CD4-positive, alpha-beta T cell treated with Interleukin-6 for 4 hours (primary cell): ENCODE data around the gene SLC35A5.

Experiments
- DNase-seq: peaks from one replicate; pipeline ENCODE4 v3.0.0-alpha.2; 2020; ENCODE audit warnings: mixed read lengths

Gene SLC35A5

DNA sequence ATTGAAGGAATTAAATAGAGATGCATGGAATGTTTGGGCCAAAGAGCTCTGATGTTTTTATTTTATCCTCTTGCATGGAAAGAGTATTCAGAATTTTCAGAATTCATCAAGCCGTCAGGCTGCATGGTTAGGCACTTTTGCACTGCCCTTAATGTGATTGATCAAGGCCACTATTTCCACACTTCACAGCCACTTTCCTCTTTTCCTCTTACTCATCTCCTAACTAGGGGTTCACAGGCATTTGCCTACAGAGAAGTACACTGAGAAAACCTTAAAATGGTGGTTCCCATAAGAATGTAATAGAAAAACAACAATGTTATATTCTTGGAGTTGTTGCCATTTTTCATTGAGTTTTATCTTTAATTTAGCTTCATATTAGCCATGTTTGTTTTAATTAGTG, 10.9 kb downstream of the SLC35A5 start:
- DNase-seq, result no peak

DNA sequence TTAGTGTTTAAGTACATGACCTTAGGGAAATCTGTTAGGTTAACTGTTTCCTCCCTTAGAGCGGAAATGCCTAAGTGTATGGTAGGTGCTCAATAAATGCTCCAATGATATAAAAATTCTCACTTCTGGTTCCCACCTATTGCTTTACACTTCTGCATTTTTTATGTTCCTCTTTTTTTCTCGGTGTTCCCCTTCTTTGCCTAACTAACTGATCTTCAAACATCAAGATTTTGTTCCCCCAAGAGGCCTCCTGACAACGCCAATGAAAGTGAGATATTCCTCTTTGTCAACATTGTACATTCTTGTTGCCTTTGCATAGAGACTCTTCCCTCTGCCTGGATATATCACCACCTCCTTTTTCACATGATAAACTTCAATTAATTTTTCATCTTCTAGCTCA, 17.4 kb downstream of the SLC35A5 start:
- DNase-seq, result no peak

DNA sequence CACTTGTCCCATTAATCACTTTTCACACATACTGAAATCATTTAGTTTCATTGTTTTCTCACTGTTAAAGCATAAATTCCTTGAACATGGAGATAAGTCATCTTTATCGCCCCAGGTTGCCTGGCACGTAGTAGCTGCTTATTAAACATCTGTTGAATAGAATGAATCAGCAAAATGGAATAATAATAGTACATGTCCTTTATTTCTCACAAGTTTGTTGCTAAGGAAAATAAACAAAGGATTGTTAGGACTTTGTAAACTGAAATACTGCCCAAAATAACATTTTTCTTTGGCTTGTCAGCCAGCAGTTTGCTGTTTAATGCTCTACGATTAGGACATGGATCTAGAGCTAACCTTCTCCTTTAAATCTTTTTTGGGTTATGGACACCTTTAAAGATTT, 17.9 kb downstream of the SLC35A5 start:
- DNase-seq, result no peak

DNA sequence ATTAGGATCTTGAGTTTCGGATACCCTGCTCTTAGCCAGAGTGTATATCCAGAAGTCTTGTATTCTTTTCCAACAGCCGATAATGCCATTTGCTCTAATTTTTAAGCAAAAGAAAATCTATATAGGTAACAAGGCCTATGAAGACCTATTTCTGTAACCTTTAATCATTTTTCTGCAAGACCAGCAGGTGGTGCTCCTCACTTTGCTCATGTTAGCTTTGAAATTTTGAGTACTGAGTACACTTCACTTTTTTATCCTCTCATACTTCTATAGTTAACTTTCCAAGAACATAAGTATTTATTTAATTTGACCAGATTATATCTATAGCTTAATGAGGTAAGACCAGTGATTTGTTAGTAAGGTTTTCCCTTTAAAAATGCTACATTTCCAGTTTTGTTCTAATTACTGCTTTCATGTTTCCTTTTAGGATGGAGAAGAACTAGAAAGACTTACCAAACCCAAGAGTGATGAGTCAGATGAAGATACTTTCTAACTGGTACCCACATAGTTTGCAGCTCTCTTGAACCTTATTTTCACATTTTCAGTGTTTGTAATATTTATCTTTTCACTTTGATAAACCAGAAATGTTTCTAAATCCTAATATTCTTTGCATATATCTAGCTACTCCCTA, 20.5 kb downstream of the SLC35A5 start:
- peak; percentile 36 for DNase-seq

DNA sequence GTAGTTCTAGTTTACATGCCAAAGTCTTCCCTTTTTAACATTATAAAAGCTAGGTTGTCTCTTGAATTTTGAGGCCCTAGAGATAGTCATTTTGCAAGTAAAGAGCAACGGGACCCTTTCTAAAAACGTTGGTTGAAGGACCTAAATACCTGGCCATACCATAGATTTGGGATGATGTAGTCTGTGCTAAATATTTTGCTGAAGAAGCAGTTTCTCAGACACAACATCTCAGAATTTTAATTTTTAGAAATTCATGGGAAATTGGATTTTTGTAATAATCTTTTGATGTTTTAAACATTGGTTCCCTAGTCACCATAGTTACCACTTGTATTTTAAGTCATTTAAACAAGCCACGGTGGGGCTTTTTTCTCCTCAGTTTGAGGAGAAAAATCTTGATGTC, 21.3 kb downstream of the SLC35A5 start:
- DNase-seq, result no peak

DNA sequence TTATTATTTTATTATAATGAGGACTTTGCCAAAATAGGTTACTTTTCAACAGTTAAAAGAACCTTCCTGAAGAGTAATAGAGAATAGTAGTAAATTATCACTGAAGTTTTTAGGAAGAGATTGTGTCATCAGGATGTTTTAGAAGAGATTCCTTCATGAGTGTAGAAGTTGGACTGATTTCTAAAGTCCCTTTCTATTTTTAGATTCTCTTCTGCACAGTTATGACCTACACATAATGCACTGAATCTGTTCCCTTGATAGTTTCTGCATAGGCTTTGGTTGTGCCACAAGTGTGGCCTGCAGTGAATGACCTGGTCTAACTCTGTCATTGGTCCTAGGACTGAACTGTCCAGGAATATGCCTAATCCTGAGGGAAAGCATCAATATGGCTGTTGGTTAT, 23.9 kb downstream of the SLC35A5 start:
- DNase-seq, result no peak

DNA sequence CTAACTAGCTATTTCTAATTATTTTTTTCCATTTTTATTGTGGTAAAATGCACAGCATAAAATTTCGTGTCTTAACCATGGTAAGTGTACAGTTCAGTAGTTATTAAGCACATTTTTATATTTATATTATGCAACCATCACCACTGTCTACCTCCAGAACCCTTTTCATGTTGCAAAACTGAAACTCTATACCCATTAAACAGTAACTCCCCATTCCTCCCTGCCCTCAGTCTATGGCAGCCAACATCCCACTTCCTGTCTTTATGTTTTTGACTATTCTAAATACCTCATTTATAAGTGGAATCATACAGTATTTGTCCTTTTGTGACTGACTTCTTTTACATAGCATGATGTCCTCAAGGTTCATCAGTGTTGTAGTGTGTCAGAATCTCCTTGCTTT, 25.5 kb downstream of the SLC35A5 start:
- DNase-seq, result no peak

DNA sequence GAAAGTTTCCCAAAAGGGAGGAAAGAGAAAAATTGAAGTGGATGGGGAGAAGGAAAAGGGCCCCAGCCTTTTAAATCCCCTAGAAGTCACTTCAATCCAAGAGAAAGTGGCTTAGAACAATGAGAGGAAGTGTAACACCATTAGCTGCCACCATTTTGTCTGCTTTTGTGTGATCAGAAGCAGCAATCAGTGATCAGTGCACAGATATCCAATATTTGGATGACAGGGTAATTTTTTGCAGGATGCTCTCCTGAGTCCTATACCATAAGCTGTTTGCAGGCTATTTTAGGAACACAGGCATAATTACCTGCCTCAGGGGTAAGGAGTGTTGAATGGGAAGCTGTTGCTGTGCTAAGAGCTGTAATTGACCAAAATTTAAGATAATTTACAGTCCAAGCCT, 31.4 kb downstream of the SLC35A5 start:
- DNase-seq, result no peak

DNA sequence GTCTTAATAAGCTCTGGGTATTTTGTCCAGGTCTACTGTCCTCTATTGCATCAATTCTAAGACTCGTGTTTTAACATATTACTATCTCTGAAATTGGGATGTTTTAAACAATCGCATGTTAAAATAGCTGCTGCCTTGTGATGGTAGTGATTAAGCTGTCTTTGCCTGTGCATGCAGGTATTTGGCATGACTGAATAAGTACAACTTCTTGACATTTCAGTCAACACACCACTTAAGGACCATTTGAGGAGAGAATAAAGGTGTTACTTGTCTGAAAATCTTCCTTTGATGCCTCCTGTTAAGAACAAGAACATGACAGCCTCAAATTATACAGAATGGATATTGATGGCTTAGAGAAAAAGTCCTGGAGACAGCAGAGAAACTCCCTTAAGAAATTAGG, 33.0 kb downstream of the SLC35A5 start:
- DNase-seq, result no peak

DNA sequence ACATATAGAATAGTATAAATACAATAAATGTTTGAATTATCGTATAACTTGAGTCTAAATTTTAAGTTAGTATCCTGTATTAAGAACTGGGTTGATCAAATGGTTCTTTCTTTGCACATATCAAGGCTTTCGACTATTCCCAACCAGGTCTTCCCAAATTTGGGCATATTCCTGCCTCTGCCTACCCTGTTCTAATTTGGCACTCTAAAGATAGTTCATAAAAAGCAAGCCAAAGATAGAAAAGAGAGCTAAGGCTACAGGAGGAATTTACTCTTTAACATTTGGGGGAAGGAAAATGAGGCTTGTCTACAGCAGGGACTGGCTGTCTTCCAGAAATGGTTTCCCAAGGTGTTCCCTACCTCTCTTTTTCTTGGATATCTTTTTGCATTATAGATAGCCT, 36.1 kb downstream of the SLC35A5 start:
- no peak for DNase-seq

DNA sequence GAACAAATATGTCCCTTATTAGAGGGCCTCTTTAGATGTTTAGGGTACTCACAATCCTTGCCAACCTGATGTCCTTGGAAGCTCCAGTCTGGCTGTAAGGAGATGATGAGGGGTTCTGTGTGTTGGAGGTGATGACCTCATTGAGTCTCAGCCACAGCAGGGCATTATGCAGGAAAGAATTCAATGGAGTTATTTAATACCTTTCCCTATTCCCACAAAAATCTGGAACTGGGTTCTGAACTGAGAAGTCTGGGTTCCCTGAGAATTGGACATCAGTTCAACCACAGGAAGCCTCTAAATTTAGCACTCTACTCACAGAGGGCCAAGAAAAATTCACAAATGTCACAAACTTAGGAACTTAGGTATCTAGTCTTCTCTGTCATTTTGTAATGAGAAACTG, 36.9 kb downstream of the SLC35A5 start:
- no peak for DNase-seq

DNA sequence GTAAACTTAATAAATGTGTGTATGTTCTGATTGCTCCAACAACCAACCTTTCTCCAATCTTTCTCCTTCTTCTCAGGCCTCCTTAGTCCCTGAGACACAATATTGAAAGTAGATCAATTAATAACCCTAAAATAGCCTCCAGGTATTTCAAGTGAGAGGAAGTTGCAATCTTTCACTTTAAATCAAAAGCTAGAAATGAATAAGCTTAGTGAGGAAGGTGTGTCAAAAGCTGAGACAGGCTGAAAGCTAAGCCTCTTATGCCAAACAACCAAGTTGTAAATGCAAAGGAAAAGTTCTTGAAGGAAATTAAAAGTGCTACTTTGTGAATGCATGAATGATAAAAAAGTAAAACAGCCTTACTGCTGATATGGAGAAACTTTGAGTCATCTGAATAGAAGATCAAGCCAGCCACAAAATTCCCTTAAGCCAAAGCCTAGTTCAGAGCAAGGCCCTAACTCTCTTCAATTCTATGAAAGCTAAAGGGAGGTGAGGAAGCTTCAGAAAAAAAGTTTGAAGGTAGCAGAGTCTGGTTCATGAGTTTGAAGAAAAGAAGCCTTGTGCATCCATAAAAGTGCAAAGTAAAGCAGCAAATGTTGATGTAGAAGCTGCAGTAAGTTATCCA, 40.5 kb downstream of the SLC35A5 start:
- no peak for DNase-seq

DNA sequence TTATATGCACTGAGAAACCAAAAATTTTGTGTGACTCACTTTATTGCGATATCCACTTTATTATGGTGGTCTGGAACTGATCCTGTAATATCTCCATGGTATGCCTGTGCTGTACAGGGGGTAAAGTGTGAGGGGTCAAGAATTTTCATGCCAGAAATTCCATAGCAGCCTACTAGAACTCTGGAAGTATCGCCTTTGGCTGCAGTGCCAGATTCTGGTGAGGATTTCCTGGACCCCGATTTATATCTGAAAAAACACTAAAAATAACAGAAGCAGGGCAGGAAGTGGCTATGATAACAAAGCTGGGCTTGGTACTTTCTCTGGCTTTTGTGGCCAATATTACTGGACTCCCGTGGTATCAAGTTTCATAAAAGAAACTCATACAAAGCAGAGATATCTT, 42.7 kb downstream of the SLC35A5 start:
- no peak for DNase-seq

DNA sequence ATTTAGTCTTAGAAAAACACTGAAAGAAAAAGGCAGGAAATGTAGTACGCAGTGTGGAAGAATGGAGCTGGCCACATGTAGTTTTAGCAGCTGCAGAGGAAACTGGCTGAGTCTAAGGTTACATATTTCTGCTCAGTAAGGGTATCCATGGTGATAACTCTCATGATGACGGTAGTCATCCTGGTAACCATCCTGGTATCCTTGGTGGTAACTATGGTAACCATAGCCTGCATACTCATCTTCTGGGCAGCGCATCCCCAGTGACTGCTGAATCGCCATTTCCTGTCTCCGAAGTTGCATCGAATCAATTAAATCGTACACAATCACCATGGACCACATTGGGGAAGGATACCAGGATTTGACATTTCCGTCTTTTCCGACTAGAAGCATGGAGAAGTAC, 43.4 kb downstream of the SLC35A5 start:
- DNase-seq, result no peak

DNA sequence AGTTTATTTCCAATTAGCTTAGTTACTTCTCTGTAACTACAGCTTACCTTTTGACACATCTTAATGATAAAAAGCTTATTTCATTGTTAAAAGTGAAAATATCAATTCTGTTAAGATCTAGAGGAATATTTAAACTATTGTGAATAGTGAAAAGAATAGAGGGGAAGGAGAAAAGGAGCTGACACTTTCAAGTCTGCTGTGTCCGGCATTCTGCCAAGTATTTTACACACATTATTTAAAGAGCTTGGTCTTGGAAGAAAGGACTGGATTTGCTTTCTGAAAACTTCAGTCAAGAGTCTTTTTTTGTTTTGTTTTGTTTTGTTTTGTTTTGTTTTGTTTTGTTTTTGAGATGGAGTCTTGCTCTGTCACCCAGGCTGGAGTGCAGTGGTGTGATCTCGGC, 44.3 kb downstream of the SLC35A5 start:
- no peak for DNase-seq

DNA sequence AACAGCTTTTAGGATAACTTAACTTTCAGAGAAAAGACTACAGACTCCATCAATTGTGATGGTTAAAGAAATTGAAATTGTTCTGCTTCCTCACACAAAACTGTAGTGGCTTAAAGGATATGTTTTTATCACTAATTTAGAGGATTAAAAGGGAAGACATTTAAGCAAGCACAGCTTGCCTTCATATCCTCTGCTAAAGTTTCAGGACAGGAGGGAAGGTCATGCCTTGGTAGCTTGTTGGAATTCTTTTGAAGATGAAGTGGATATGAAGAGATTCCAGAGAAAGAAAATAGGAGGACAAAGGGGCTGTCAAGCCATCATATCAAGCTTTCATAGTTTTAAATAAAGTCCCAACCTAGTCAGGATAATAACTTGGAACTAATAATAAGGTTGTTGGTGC, 46.0 kb downstream of the SLC35A5 start:
- DNase-seq, result no peak

DNA sequence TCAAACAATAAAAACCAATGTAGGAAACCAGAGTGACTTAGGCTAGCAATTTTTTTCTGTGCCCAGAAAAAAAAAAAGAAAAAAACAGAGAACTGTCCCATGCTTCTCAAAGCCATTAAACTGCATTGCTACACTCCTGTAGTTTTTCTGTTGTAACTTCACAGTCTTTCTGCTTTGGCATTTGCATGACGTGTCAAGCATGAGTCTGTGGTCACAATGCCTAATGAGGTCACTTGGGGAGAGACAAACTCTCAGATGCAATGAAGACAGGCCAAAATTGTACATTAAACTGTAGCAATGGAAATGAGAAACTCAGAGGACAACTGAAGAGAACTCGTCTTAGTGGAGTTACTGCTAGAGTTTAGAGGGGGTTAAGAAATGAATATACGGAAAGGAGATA, 48.3 kb downstream of the SLC35A5 start:
- no peak for DNase-seq

DNA sequence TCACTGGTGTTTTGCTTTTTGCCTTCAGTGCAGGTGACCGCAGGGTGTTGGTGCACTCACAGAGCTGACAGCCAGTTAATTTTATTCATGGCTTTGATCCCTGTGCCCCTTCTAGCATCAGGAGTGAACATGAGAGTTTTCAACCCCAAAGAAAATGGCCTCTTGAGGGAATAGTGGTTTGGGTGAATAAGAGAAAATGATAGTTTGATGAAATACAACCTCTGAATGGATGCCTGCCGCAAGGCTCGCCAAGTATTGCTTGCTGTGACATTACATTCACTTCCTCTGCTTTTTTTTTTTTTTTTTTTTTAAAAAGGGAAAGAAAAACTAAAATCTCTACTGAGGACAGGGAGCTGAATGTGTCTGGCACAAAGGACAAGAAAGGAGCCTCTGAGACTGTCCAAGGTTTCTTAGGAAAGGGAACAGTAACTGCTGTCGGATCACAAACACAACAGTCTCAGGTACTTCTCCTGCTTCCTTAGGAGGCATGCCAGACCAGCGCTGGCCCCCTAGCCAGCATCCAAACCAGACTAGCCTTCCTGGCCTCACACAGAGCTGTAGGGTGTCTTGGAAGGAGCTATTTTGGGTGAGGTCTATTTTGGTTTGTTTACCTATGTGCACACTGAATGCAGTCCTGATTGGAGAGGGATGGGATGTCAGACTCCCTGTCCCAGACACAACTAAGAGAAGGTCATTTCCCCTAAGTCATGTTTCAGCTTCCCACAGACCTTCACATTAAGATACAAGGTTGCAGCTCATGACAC, 50.1 kb downstream of the SLC35A5 start:
- no peak for DNase-seq

DNA sequence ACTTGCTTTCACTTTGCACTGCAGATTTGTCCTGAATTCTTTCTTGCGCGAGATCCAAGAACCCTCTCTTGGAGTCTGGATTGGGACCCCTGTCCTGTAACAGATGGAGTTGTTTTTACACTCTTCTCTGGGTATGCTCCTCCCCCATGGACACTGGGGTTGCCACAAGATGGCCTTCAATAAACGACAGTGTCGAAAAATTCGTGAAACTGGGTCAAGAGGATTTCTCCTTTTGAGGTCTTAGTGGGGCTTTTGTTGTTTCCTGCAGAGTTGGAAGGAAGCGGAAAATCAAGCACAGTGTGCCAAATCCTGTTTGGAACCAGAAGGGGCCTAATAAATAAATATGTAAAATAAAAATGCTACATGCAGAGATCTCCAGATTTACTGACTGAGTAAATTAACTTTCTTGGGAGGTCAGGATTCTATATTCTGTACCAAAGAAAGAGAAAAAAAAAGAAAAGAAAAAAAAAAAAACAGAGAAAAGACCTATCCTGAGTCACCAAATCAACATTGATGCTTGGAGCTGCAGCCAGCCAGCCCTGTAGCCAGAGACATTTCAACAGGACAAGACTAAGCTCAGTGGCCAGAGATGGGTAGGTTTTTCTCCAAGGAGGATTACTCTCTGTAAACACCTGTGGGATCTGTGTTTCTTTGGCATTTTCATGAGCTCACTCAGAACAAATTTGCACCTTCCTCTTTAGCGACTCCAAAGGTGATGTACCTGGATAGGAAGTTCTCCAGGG, 54.3 kb downstream of the SLC35A5 start:
- DNase-seq, result no peak

DNA sequence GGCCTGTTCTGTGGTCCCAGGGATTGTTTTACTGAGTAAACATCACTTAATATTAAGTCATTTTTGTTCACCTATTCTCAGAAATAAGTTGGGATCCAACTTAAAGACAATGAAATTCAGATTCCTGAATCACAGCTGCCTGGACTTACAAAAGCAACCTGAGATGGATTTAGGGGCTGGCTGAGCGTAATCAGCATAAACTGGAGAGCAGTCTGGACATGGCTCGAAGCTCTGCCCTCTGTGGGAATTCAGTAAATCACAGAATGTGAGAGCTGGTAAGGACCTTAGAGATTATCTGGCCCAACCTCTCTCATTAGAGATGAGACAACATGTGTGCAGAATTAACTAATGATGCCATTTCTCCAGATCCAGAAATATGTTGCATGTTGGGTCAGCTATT, 55.4 kb downstream of the SLC35A5 start:
- DNase-seq, result no peak

DNA sequence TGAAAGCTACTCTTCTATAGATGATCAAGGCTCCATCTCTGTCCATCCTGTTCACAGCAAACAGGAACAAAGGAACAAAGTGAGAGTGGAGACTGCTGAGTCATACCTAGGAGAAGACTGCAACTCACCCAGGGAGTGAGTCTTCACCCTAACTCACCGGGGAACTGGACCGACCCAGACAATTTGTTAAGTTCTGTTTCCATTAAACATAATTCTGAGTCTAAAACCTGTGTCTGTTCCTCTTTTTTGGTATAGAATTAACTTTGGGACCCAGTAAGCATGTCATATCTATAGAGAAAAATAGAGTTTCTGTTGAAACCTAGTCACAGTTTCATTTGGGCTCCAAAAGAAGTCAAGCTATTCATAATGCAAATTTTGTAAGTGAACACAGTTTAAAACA, 57.5 kb downstream of the SLC35A5 start:
- DNase-seq, result no peak

DNA sequence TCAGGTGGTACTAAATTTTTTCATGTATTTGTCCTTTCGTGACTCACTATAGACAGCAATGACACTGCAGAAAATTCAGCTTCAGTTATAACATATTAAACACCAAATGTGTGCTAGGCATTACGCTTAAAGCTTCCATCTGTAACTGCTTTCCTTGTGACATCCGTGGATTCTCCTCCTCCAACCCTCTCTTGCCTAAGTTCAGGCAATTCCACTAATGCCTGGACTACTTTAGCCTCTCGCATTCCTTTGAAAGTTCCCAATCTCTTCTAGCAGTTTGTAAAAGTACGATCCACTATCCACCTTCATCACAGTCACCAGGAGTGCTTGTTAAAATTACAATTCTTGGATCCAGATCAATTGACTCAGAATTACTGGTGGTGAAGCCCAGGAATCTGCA, 61.4 kb downstream of the SLC35A5 start:
- DNase-seq, result no peak

DNA sequence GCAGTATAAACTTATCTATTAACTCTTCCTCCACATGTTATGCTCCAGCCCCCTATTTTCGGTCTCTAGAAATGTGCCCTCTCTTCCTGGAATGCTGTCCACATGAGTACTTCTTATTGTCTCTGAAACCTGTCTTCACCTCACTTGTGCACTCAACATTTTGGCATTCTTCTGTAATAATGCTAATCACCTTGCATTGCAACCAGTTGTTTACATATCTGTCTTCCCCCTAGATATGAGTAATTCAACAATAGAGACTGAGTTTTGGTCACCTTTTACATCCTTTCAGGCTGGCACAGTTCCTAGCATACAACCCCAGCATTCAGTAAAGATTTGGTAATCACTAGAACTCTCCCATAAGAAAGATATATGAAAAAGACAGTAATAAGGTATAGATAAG, 61.9 kb downstream of the SLC35A5 start:
- DNase-seq, result no peak

DNA sequence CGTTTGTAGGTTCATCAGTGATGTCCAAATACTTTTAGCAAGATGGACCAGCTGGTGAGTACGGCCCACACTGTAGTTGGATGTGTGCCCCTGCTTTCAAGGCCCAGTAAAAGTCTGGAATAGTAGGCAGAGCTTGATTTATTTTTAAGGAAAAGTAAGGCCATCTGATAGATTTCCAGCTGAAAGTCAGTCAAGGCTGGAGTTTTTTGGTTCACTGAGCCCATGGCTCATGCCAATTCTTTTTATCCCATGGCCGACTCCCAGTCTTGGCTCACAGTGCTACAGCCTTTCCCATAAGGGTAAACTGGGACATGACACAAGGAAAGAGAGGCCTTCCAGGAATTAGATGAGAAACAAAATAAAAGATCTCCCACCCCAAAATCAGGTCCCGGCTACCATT, 65.6 kb downstream of the SLC35A5 start:
- no peak for DNase-seq
